ENCODE measurements around the gene NFYC.
A peak's percentile ranks its signal among the peaks of the same experiment; 100 is the strongest.

Gene NFYC

GRCh38 chr1:40772146-40772955, 80.8 kb downstream of the NFYC start:
- DNase-seq (ENCODE audit: extremely low read depth, low read depth) = no peak
- no peak overlapping the region for H3K4me3 ChIP-seq (replicated peaks; ENCODE audit: low read depth, low read length)
- TF ChIP-seq, protein P1, sequence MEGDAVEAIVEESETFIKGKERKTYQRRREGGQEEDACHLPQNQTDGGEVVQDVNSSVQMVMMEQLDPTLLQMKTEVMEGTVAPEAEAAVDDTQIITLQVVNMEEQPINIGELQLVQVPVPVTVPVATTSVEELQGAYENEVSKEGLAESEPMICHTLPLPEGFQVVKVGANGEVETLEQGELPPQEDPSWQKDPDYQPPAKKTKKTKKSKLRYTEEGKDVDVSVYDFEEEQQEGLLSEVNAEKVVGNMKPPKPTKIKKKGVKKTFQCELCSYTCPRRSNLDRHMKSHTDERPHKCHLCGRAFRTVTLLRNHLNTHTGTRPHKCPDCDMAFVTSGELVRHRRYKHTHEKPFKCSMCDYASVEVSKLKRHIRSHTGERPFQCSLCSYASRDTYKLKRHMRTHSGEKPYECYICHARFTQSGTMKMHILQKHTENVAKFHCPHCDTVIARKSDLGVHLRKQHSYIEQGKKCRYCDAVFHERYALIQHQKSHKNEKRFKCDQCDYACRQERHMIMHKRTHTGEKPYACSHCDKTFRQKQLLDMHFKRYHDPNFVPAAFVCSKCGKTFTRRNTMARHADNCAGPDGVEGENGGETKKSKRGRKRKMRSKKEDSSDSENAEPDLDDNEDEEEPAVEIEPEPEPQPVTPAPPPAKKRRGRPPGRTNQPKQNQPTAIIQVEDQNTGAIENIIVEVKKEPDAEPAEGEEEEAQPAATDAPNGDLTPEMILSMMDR (IDR thresholded peaks at IDR 0.05; ENCODE audit: low read depth, low read length, missing control alignments) = no peak

GRCh38 chr1:40773748-40774265, 82.3 kb downstream of the NFYC start:
- TF ChIP-seq, protein P1 (IDR thresholded peaks at IDR 0.05; ENCODE audit: low read depth, low read length, missing control alignments) = no peak
- H3K4me3 ChIP-seq (replicated peaks; ENCODE audit: low read depth, low read length) = no peak overlapping the region
- DNase-seq (ENCODE audit: extremely low read depth, low read depth) = no peak

DNA sequence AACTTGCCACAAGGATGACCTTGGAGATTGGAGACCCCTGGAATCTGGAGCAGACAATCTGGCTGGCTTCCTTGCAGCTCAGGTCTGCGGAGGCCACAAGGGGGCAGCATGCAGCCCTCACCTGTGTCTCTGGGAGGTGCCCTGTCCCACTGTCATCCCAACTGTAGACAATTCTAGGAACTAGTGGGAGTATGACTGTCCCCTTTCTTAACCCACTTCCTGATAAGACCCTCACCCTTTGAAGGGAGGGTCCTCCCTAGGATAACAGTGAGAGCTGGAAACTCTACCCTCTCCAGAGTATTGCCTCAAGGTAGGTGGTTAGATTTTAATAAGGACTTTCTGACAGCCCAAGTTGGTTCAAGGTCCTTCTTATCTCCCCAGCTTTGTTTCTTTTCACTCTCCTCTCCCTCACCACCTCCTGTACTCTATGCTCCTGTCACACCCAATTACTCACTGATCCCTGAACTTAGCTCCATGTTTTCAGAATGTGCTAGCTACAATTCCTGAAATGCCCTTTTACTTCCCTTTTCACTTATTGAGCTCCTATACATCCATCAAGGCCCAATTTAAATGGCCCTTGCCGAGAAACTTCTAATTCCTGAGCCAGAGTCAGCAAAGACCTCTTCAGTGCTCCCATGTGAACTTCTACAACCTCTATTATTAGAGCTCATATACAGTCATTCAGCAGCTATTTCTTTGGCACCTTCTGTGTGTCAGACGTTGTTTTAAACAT, 82.9 kb downstream of the NFYC start:
- H3K4me3 ChIP-seq (replicated peaks; ENCODE audit: low read depth, low read length) = no peak overlapping the region
- TF ChIP-seq, protein P1 (IDR thresholded peaks at IDR 0.05; ENCODE audit: low read depth, low read length, missing control alignments) = peak; percentile 81
- DNase-seq (ENCODE audit: extremely low read depth, low read depth) = no peak

GRCh38 chr1:40776236-40777072, 85.0 kb downstream of the NFYC start:
- TF ChIP-seq, protein P1 (IDR thresholded peaks at IDR 0.05; ENCODE audit: low read depth, low read length, missing control alignments) = no peak
- no peak overlapping the region for H3K4me3 ChIP-seq (replicated peaks; ENCODE audit: low read depth, low read length)
- no peak for DNase-seq (ENCODE audit: extremely low read depth, low read depth)

GRCh38 chr1:40777224-40777970, 85.9 kb downstream of the NFYC start:
- TF ChIP-seq, protein P1 (IDR thresholded peaks at IDR 0.05; ENCODE audit: low read depth, low read length, missing control alignments) = no peak
- no peak overlapping the region for H3K4me3 ChIP-seq (replicated peaks; ENCODE audit: low read depth, low read length)
- DNase-seq (ENCODE audit: extremely low read depth, low read depth) = no peak
